Right lobe of liver (tissue), 6 donors: ENCODE measurements around the gene AFG1L. TPM values are rescaled to one million over a fixed set of nuclear protein-coding genes. Genes with fewer than 3 reads are reported as not detected.

Experiments used
- ATAC-seq, 4 donors: fragments of 200-7000 bp; cut with Tn5 transposase; one replicate each; pipeline ENCODE4 v1.9.1; 2020; ENCODE audit warnings: mild to moderate bottlenecking in 4 of 4, moderate library complexity in 4 of 4
- DNase-seq, 3 donors: peaks; one replicate each; pipeline ENCODE4 v3.0.0-alpha.2; 2020
- H3K27ac ChIP-seq, 3 donors: fragments of 200-600 bp; one replicate each; pipeline ENCODE4 v1.8.0; 2022
- H3K27me3 ChIP-seq, 2 donors: fragments of 200-600 bp; one replicate each; pipeline ENCODE4 v1.8.0; 2022
- H3K36me3 ChIP-seq, 4 donors: fragments of 200-600 bp; sonication (generic) in 1 of 4; one replicate each; pipeline versions ENCODE4 v1.5.1 to v1.8.0; 2017 to 2022; ENCODE audit warnings: control low read depth in 1 of 4
- H3K4me1 ChIP-seq, 4 donors: fragments of 200-600 bp; sonication (generic) in 1 of 4; one replicate each; pipeline versions ENCODE4 v1.5.1 to v1.8.0; 2017 to 2022; ENCODE audit warnings: control low read depth in 1 of 4
- H3K4me3 ChIP-seq, 3 donors: fragments of 200-600 bp; one replicate each; pipeline ENCODE4 v1.8.0; 2022
- H3K9me3 ChIP-seq, 4 donors: fragments of 200-600 bp; sonication (generic) in 1 of 4; one replicate each; pipeline versions ENCODE4 v1.5.1 to v1.8.0; 2017 to 2022; ENCODE audit warnings: control low read depth in 1 of 4
- POLR2A ChIP-seq: fragments of 450-650 bp; IDR thresholded peaks from one replicate; pipeline ENCODE4 v1.6.1; 2017; ENCODE audit warnings: antibody characterized with exemption, mild to moderate bottlenecking
- WGBS: methylation state at CpG from one replicate; pipeline ENCODE4 v1.1.6; 2018; ENCODE audit warnings: low coverage, low lambda C conversion rate; ENCODE audit not compliant: insufficient coverage; ENCODE audit errors: missing lambda C conversion rate; 5-methylcytosine and 5-hydroxymethylcytosine counted together
- intact Hi-C, 2 donors: fragments of 100-400 bp; cut with DNase I; formaldehyde crosslinking; loops; one replicate each; pipeline versions ENCODE4 v1.11.2 to v1.14.1; 2022
- total RNA-seq, 6 experiments: library from RNA; depleted of rRNA in 2 of 6; stranded (reverse); fragments of >200 nt in 2 of 6; fragmentation: NEBNext Ultra II Directional in 3 of 6; extraction: Animal tissue kit (Norgen Biotek cat#: 25700) in 3 of 6; gene quantifications; one replicate each; pipeline versions ENCODE4 v1.1.0 to v1.2.4, GENCODE V29; 2016 to 2023
- TF ChIP-seq, protein P1 (sequence below), 4 donors: fragments of 200-600 bp in 3 of 4; fragments of 450-650 bp in 1 of 4; IDR thresholded peaks; one replicate each; pipeline versions ENCODE4 v1.5.1 to v1.8.0; 2016 to 2022; ENCODE audit warnings: antibody characterized with exemption in 4 of 4, mild to moderate bottlenecking in 2 of 4
- donor health status: DM: no; HTN: yes; CAD: no.
- donor health status: DM: no; HTN: no; CAD: no.
- donor health status: DM: no; HTN: no; CAD: no.
- donor health status: DM: no; HTN: yes; CAD: no.
- donor health status: DM: no; HTN: yes; CAD: no.

Gene AFG1L
- total RNA-seq, 6 experiments from 2014 or later: 1.5 to 5.6 (median 4.6) TPM

DNA sequence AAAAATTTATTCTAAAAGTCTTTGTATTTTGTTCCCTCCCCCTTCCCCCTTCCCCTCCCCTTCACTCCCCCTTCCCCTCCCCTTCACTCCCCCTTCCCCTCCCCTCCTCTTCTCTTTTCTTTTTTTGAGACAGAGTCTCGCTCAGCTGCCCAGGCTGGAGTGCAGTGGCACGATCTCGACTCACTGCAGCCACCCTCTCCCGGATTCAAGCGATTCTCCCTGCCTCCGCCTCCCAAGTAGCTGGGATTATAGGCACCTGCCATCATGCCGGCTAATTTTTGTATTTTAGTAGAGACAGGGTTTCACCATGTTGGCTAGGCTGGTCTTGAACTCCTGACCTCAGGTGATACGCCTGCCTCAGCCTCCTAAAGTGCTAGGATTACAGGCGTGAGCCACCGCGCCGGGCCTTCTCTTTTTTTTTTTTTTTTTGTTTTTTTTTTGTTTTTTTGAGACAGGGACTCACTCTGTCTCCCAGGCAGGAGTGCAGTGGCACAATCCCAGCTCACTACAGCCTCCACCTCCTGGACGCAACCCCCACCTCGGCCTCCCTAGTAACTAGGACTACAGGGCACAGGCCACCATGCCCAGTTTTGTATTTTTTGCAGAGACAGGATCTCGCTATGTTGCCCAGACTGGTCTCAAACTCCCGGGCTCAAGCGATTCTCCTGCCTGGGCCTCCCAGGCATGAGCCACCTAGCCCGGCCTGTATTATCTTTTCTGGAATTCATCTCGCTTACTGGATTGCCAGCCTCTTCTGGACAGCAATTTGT, 1.1 kb upstream of the AFG1L start:
- no peaks in the 10 kb centered on the region for H3K9me3 ChIP-seq
- no peak for ATAC-seq
- no peaks in the 10 kb centered on the region for H3K27me3 ChIP-seq
- DNase-seq: peak in 1 of 3 donors; percentile 20
- H3K36me3 ChIP-seq: no peaks in the 10 kb centered on the region
- TF ChIP-seq, protein P1, sequence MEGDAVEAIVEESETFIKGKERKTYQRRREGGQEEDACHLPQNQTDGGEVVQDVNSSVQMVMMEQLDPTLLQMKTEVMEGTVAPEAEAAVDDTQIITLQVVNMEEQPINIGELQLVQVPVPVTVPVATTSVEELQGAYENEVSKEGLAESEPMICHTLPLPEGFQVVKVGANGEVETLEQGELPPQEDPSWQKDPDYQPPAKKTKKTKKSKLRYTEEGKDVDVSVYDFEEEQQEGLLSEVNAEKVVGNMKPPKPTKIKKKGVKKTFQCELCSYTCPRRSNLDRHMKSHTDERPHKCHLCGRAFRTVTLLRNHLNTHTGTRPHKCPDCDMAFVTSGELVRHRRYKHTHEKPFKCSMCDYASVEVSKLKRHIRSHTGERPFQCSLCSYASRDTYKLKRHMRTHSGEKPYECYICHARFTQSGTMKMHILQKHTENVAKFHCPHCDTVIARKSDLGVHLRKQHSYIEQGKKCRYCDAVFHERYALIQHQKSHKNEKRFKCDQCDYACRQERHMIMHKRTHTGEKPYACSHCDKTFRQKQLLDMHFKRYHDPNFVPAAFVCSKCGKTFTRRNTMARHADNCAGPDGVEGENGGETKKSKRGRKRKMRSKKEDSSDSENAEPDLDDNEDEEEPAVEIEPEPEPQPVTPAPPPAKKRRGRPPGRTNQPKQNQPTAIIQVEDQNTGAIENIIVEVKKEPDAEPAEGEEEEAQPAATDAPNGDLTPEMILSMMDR (IDR thresholded peaks at IDR 0.05): no peak
- TF ChIP-seq POLR2A: no peak
- WGBS: 91% methylated on average over 19 of the region's 19 CpGs
- H3K4me3 ChIP-seq: peak overlapping the region; percentile 65 to 71 (median 70)
- H3K27ac ChIP-seq: peak overlapping the region in 2 of 3 donors; percentile 95 to 96
- peaks cover 0 to 10% (median 0%) of the 10 kb centered on the region in 4 donors for H3K4me1 ChIP-seq
- intact Hi-C loops: no loop called here

DNA sequence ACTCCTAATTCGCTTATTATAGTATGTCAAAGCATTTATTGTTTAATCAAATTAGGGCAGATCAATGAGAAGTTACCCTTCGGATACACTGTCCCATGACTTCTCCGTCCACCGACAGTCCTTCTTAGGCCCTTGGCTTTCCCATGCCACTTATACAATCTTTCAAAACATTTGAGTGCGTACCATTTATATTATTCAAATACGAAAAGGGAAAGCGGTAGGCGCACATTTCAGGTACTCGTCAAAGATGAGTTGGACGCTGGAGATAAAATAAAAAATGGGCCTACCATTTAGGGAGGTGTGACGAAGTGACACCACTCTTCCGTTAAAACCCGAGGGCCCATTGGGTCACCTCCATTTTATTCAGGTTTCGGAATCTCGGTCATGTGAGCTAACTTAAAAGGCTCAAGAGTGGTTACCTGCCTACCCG, 542 bp upstream of the AFG1L start:
- Histone ChIP-seq H3K27ac (peak overlapping the region; percentile 95 to 98 (median 96)), H3K4me3 (peak overlapping the region; percentile 65 to 71 (median 70)), H3K4me1 (peaks cover 0 to 10% (median 0%) of the 10 kb centered on the region in 4 donors), H3K27me3 (no peaks in the 10 kb centered on the region), H3K36me3 (no peaks in the 10 kb centered on the region), H3K9me3 (no peaks in the 10 kb centered on the region)
- DNase-seq (no peak), ATAC-seq (peak in 1 of 4 donors; percentile 48)
- WGBS: 27% methylated on average over 13 of the region's 16 CpGs
- TF ChIP-seq, protein P1 (IDR thresholded peaks at IDR 0.05): no peak
- TF ChIP-seq POLR2A: no peak
- intact Hi-C loops: no loop called here

DNA sequence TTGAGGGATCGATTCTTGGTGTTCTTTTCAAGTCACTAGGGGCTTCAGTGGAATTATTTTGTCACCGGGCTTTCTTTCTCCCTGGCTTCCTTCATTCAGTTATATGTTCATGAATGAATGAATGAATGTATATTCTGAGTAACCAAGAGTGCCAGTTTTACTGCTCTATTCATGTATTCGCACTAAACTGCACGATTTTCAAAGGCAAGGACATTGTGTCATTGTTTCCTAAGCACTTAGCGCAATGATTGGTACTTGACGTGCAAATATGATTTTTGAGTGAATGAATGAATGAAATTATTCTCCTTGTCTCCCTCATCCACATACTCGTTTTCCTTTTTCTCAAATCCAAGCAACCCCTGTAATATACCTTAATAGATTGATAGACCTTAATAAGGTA, 822 bp downstream of the AFG1L start:
- peak overlapping the region; percentile 65 to 71 (median 70) for H3K4me3 ChIP-seq
- intact Hi-C loops: no loop called here
- H3K4me1 ChIP-seq: peaks cover 0 to 10% (median 0%) of the 10 kb centered on the region in 4 donors
- no peaks in the 10 kb centered on the region for H3K9me3 ChIP-seq
- H3K27ac ChIP-seq: peak overlapping the region; percentile 95 to 98 (median 96)
- no peaks in the 10 kb centered on the region for H3K36me3 ChIP-seq
- H3K27me3 ChIP-seq: no peaks in the 10 kb centered on the region
- no peak for DNase-seq
- no peak for TF ChIP-seq POLR2A
- TF ChIP-seq, protein P1 (IDR thresholded peaks at IDR 0.05): no peak
- no peak for ATAC-seq
- 36% methylated on average over 7 of the region's 7 CpGs for WGBS

DNA sequence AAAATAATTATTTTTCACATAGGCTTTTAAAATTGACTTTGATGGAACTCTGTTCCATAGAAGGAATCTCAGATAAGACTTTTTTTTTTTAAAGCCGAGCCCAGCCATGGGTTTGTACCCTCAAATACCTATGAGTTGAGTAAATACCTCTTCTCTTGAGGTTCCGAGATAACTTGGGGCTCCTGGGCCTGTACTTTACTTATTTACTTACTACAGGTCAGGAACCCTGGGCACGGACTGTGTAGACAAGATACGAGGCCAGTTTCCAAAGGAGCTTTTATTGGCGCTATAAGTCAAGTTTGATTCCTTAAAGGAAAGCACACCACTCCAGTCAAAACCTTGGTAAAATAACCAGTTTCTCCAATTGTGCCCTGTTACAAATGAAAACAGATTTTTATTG, 7.5 kb downstream of the AFG1L start:
- 92% methylated on average over 5 of the region's 5 CpGs for WGBS
- DNase-seq (no peak), ATAC-seq (no peak)
- H3K27me3 ChIP-seq: no peaks in the 10 kb centered on the region
- H3K4me1 ChIP-seq: no peaks in the 10 kb centered on the region
- no peaks in the 10 kb centered on the region for H3K36me3 ChIP-seq
- TF ChIP-seq, protein P1 (IDR thresholded peaks at IDR 0.05): no peak
- TF ChIP-seq POLR2A: no peak
- H3K4me3 ChIP-seq: no peak overlapping the region
- no peaks in the 10 kb centered on the region for H3K9me3 ChIP-seq
- H3K27ac ChIP-seq: no peak overlapping the region
- intact Hi-C loops: no loop called here
